Inferior parietal cortex (tissue), 1 donor: Measurements from ENCODE around the gene NADSYN1.
"Not testable (repeated sequence)": the region's sequence is repeated elsewhere in the genome, so short reads cannot be mapped to it uniquely, and the experiment has no call there.

Experiments
- DNase-seq: peaks from one replicate; pipeline ENCODE4 v3.0.0-alpha.2; 2016; ENCODE audit errors: extremely low spot score

The NADSYN1 gene

GRCh38 chr11:71526796-71527575 is 74.0 kb downstream of the NADSYN1 start, which contains the start of gene KRTAP5-7:
KRTAP5-7 (plus strand) TSS chr11:71527267; CDS start chr11:71527301, 34 bp downstream.
- not testable (repeated sequence) for DNase-seq

GRCh38 chr11:71527576-71528210 is 74.7 kb downstream of the NADSYN1 start:
- no peak for DNase-seq

- DNase-seq: no peak
These were observed 77.6 kb downstream of the NADSYN1 start for GRCh38 chr11:71530602-71531001.

- no peak for DNase-seq
These were observed 79.1 kb downstream of the NADSYN1 start for GRCh38 chr11:71532036-71532610.

GRCh38 chr11:71534711-71535608 is 82.0 kb downstream of the NADSYN1 start:
- DNase-seq: not testable (repeated sequence)

GRCh38 chr11:71535825-71536224 is 82.8 kb downstream of the NADSYN1 start:
- no peak for DNase-seq

GRCh38 chr11:71537537-71537936 is 84.5 kb downstream of the NADSYN1 start:
- no peak for DNase-seq

GRCh38 chr11:71537977-71538665 is 85.1 kb downstream of the NADSYN1 start, which contains the start of gene KRTAP5-8:
KRTAP5-8 (plus strand) TSS chr11:71538025; CDS start chr11:71538056, 31 bp downstream.
- not testable (repeated sequence) for DNase-seq

- no peak for DNase-seq
These were observed 85.6 kb downstream of the NADSYN1 start for GRCh38 chr11:71538666-71538990.

- DNase-seq: no peak
These were observed 86.0 kb downstream of the NADSYN1 start for GRCh38 chr11:71539017-71539416.

GRCh38 chr11:71539971-71540370 is 87.0 kb downstream of the NADSYN1 start:
- DNase-seq: not testable (repeated sequence)

GRCh38 chr11:71540521-71541304 is 87.7 kb downstream of the NADSYN1 start:
- DNase-seq: not testable (repeated sequence)

- no peak for DNase-seq
These were observed 89.4 kb downstream of the NADSYN1 start for GRCh38 chr11:71542382-71542781.

GRCh38 chr11:71542879-71543777 is 90.1 kb downstream of the NADSYN1 start:
- DNase-seq: no peak

- no peak for DNase-seq
These were observed 90.9 kb downstream of the NADSYN1 start for GRCh38 chr11:71543866-71544265.

GRCh38 chr11:71544525-71545214 is 91.7 kb downstream of the NADSYN1 start:
- no peak for DNase-seq

- DNase-seq: no peak
These were observed 92.5 kb downstream of the NADSYN1 start for GRCh38 chr11:71545405-71545966.

- DNase-seq: no peak
These were observed 95.1 kb downstream of the NADSYN1 start, which contains the start of gene KRTAP5-9 for GRCh38 chr11:71548120-71548519. KRTAP5-9 (plus strand) TSS chr11:71548420; CDS start chr11:71548658, 238 bp downstream.
